Measurements from ENCODE around the gene TPM1. TPM values are rescaled to one million over a fixed set of nuclear protein-coding genes. Genes with fewer than 3 reads are reported as not detected.

TPM1 gene
- total and polyA plus RNA-seq, 2 of the 4 experiments (the other 2 are of a cell fraction): 661 to 1,623 TPM

DNA sequence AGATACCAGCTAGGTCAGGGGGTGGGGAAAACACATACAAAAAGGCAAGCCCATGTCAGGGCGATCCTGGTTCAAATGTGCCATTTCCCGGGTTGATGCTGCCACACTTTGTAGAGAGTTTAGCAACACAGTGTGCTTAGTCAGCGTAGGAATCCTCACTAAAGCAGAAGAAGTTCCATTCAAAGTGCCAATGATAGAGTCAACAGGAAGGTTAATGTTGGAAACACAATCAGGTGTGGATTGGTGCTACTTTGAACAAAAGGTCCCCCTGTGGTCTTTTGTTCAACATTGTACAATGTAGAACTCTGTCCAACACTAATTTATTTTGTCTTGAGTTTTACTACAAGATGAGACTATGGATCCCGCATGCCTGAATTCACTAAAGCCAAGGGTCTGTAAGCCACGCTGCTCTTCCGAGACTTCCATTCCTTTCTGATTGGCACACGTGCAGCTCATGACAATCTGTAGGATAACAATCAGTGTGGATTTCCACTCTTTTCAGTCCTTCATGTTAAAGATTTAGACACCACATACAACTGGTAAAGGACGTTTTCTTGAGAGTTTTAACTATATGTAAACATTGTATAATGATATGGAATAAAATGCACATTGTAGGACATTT is 28.9 kb downstream of the TPM1 start:
- WGBS, 2 experiments (ENCODE audit: extremely low coverage in 2 of 2, insufficient read length in 1 of 2): 64% methylated on average over 5 of the region's 8 CpGs; no CpG with 5 or more reads in 1 of the 2 experiments
- BruUV-seq (replicated peaks): TSS peak; percentile 95
- no peak overlapping the region for H3K56ac ChIP-seq (ENCODE audit: extremely low read depth, insufficient read depth, low read length)

More for the DNA sequence above, 28.9 kb downstream of the TPM1 start:
- no peak overlapping the region for H4K5ac ChIP-seq (ENCODE audit: low read depth, low read length)
- H2BK15ac ChIP-seq (ENCODE audit: low read depth, low read length): no peak overlapping the region
- no peak for DNase-seq
- peaks cover 22 to 32% of the 10 kb centered on the region in 2 experiments for H3K79me1 ChIP-seq (ENCODE audit: low read depth in 1 of 2, low read length in 2 of 2)
- no peak overlapping the region for H4K8ac ChIP-seq (ENCODE audit: low read depth in 2 of 2, low read length in 2 of 2)
- H3K18ac ChIP-seq (ENCODE audit: low read depth, low read length): no peak overlapping the region
- dilution Hi-C loops (cut with HindIII; ENCODE audit: low sequenced_read_pairs, unreplicated experiment): no loop called here
- no peak for ATAC-seq (ENCODE audit: low read depth)
- H4K91ac ChIP-seq (ENCODE audit: insufficient read depth, low read depth, low read length): no peak overlapping the region
- ChIA-PET POLR2A (ENCODE audit: unreplicated experiment) (interaction anchor here (0.5 kb wide), 1 partner anchor 29 kb away, joined by 4 read pairs; the partner anchor contains the start of gene TPM1), CTCF (no interaction called here)
- H3K9me3 ChIP-seq (ENCODE audit: control insufficient read depth, insufficient read depth, low read length): no peaks in the 10 kb centered on the region
- H3K27ac ChIP-seq (ENCODE audit: insufficient read depth, low read length): no peak overlapping the region
- no peaks in the 10 kb centered on the region for H3K27me3 ChIP-seq (ENCODE audit: control insufficient read depth, insufficient read depth, low read length)
- H3K9ac ChIP-seq (ENCODE audit: low read depth, low read length): no peak overlapping the region
- intact Hi-C loops (cut with micrococcal nuclease): loop anchor here (2.0 kb wide), 1 partner anchor 21 kb away; no protein-coding TSS in a partner anchor
- H3K4me3 ChIP-seq (ENCODE audit: insufficient read depth, low read depth, low read length): no peak overlapping the region
- H3K4ac ChIP-seq (ENCODE audit: low read depth, low read length): no peak overlapping the region
- no peak overlapping the region for H2AK9ac ChIP-seq (replicated peaks; ENCODE audit: low read depth, low read length, poor library complexity)
- H2AFZ ChIP-seq (replicated peaks; ENCODE audit: low read length, poor library complexity): no peak overlapping the region
- 0 out of 2 replicates have a peak overlapping the region, but pooled peaks have one; percentile 12 for H3K23ac ChIP-seq (ENCODE audit: low read depth, low read length)
- H2BK5ac ChIP-seq (ENCODE audit: low read depth, low read length, poor library complexity, severe bottlenecking): no peak overlapping the region
- no peak overlapping the region for H3K4me2 ChIP-seq (ENCODE audit: low read depth, low read length)
- peaks cover 13% of the 10 kb centered on the region for H3K4me1 ChIP-seq (ENCODE audit: control insufficient read depth, insufficient read depth, low read length)
- peaks cover 58% of the 10 kb centered on the region for H4K20me1 ChIP-seq (ENCODE audit: insufficient read depth, low read length)
- H3K36me3 ChIP-seq (ENCODE audit: control insufficient read depth, insufficient read depth, low read length): peaks cover 41% of the 10 kb centered on the region
- no peak overlapping the region for H2BK120ac ChIP-seq (ENCODE audit: low read depth, low read length)
- H2AK5ac ChIP-seq (ENCODE audit: low read depth, low read length): no peak overlapping the region
- TF ChIP-seq CHD1 (IDR thresholded peaks at IDR 0.05; ENCODE audit: low read depth, low read length) (no peak), POLR2A (IDR thresholded peaks at IDR 0.05; ENCODE audit: low read depth, low read length) (peak; percentile 53; the same call in 1 of the 2 replicates)
- H3K14ac ChIP-seq (replicated peaks; ENCODE audit: low read depth, low read length): no peak overlapping the region
- H3K9me1 ChIP-seq (ENCODE audit: insufficient read depth, low read length): peaks cover 26% of the 10 kb centered on the region
- H2BK20ac ChIP-seq (ENCODE audit: low read depth, low read length): no peak overlapping the region
- in situ Hi-C loops (cut with MboI; ENCODE audit: low sequenced_read_pairs): no loop called here
